Peyer's patch (tissue), 4 donors: ENCODE results near the gene APAF1.

ENCODE experiments used
- POLR2A ChIP-seq, 2 donors: fragments of 450-650 bp; IDR thresholded peaks; one replicate each; pipeline ENCODE4 v1.5.1; 2017; ENCODE audit warnings: antibody characterized with exemption in 2 of 2, mild to moderate bottlenecking in 2 of 2, moderate library complexity in 2 of 2
- TF ChIP-seq, protein P1 (sequence below), 6 experiments: fragments of 450-650 bp in 4 of 6; fragments of 200-600 bp in 2 of 6; sonication (generic) in 1 of 6; IDR thresholded peaks; one replicate each; pipeline ENCODE4 v1.5.1; 2017 to 2019; ENCODE audit warnings: antibody characterized with exemption in 6 of 6, mild to moderate bottlenecking in 3 of 6, moderate library complexity in 1 of 6

DNA sequence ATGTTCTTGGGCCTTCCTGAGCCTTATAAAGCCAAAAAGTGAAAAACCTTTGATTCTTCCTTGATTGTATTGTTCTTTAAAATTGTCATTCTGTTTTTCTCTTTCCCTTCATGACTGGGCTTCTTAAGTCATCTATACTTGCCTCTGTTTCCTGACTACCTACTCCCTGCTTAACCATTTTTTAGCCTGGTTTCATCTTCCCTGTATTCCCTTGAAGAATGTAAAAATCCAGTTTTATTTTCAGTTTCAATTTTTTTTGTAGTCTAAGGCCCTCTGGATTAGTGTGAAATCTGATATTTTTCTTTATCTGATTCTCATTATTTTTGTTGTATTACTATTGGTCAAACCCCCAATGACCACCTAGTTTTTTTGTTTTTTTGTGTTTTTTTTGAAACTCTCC, 46.3 kb downstream of the APAF1 start:
- no peak for TF ChIP-seq POLR2A (IDR thresholded peaks at IDR 0.05)
- TF ChIP-seq, protein P1, sequence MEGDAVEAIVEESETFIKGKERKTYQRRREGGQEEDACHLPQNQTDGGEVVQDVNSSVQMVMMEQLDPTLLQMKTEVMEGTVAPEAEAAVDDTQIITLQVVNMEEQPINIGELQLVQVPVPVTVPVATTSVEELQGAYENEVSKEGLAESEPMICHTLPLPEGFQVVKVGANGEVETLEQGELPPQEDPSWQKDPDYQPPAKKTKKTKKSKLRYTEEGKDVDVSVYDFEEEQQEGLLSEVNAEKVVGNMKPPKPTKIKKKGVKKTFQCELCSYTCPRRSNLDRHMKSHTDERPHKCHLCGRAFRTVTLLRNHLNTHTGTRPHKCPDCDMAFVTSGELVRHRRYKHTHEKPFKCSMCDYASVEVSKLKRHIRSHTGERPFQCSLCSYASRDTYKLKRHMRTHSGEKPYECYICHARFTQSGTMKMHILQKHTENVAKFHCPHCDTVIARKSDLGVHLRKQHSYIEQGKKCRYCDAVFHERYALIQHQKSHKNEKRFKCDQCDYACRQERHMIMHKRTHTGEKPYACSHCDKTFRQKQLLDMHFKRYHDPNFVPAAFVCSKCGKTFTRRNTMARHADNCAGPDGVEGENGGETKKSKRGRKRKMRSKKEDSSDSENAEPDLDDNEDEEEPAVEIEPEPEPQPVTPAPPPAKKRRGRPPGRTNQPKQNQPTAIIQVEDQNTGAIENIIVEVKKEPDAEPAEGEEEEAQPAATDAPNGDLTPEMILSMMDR (IDR thresholded peaks at IDR 0.05), result no peak
